ENCODE data around the gene BHMT2.

Gene BHMT2, protein sequence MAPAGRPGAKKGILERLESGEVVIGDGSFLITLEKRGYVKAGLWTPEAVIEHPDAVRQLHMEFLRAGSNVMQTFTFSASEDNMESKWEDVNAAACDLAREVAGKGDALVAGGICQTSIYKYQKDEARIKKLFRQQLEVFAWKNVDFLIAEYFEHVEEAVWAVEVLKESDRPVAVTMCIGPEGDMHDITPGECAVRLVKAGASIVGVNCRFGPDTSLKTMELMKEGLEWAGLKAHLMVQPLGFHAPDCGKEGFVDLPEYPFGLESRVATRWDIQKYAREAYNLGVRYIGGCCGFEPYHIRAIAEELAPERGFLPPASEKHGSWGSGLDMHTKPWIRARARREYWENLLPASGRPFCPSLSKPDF

DNA sequence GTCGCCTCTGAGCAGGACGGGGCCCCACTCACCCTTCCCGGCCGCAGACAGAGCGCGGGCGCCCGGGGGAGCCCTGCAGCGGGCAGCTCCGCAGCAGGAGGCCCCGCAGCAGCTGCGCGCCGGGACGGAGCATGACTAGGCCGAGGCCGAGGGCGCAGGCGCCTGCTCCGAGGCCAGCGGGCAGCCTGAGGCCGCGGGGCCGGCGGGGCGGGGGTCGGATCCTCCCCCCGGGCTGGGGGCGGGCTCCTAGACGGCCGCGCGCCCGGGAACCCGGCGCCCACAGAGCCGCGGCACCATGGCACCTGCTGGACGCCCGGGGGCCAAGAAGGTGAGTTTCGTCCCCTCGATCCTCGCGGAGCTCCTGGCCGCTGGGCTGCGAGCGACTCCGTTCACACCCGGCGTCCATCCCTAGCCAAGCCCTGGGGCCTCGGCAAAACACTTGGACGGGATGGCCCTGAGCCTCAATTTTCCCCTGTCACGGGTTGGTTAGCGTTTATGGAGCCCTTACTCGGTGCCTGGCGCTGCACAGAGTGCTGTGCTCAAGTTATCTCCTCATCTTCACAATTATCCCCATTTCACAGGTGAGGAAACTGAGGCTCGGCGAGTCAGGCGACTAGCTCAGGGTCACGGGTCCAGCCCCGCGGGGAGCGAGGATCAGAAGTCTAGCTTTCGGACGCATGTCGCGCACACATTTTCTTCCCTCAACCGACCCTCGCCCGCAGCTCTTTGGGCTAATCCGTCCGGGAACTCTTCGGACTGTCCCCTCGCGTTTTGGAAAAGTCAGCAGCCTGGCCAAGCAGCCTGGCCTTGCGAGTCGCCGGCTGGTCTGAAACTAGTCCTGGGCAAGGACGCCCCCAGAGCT, at the start of gene BHMT2, which contains the start of gene DMGDH:
BHMT2 (plus strand) TSS at position 280 of the 862 bp plus-strand sequence; CDS start at position 296, 16 bp downstream.
DMGDH (minus strand) TSS at position 187 of the 862 bp plus-strand sequence; CDS start at position 133, 54 bp downstream.
- peak; percentile 8 for DNase-seq

DNA sequence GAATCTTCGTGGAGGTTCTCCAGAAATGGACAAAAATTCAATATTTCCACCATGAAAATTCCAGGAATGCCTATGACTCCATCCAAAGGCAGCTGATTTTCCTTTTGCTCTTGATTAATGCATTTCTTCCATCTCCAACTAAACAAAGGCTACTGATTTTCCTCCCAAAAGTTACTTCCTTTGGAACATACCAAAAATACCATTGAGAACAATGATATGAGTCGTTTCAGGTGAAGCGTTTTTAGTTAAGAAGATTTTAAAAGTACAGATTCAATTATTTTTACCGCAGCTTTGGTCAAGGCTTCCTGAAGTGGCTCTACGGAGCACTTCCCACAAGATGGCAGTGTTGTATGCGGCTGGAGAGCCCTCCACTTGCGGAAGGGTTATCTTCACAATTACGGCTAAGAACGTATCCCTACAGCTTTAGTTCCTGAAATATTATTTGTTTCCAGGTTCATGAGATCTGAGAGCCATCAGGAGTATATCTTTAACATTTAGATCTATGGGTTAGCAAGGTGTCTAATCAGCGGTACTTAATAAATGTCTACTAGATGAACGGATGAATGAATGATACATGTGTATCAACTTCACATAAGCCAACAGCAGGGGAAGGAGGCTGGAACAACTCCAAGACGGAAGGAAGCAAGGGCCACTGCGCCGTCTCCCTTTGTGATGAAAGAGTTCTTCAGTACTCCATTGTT, 48.6 kb upstream of the BHMT2 start:
- peak; percentile 58 for DNase-seq

DNA sequence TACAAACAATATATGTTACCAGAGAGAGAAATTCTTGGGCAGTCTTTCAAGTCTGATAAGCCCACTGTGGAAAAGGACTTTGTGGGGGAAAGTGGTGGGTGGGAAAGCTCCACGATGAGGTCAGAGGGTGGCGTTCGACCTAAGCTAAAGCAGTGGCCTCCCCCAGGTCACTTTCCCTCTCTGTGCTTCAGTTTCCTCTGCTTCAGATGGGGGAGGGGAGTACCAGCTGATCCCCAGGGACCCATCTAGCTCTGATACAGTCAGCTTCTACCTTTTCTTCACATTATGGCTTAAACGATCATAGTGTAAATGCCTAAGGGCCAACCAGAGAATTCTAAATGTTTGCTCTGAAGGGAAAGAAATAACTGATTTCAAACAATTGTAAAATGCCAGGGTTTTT, 47.8 kb upstream of the BHMT2 start:
- DNase-seq, result no peak

DNA sequence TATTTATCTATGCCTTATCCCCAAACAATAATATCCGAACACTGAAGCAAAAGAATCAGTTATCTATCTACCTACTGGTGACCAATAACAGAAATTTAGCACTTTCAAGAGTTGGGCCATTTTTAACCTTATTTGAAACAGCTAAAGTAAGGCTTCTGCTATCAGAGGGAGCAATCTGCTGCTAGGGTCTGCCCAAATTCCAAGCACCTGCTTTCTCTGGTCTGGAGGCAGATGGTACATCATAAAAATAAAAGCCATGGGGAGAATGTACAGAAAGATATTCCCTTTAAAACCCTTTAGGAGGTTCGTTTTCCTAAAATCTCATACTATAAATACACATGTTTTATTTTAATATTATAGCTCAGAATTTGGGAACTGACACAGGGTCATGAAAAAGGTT, 46.8 kb upstream of the BHMT2 start:
- no peak for DNase-seq

DNA sequence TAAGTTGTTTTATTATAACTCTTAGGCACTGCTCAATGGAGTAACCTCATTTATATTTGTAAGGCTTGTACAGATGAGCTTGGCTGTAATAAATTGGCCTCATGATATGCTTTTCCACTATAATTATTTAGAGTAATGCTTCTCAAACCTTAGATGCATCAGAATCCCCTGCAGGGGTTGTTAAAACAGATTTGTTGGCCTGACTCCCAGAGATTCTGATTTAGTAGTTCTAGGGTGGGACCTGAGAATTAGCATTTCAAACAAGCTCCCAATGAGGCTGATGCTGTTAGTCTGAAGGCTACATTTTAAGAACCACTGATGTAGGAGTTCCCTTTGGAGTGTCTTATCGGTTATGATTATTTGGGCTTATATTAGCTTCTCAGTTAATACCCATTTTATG, 46.2 kb upstream of the BHMT2 start:
- no peak for DNase-seq

DNA sequence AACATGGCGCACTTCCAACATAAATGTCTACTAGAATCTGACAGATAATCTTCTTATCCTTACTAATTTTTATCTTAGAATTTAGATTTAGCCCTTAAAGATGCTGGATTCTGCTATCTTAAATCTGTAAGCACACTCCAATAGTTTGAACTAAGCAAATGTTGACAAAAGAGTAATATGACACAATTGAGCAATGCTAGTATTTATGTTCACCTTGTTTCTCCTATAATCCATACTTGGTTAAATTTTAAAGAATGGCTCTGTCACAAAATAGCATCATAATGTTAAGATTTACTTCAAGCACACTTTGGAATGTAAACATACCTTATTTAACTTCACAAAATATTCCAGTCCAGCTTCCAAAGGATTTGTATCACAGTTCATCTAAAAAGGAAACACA, 45.6 kb upstream of the BHMT2 start:
- DNase-seq, result no peak

DNA sequence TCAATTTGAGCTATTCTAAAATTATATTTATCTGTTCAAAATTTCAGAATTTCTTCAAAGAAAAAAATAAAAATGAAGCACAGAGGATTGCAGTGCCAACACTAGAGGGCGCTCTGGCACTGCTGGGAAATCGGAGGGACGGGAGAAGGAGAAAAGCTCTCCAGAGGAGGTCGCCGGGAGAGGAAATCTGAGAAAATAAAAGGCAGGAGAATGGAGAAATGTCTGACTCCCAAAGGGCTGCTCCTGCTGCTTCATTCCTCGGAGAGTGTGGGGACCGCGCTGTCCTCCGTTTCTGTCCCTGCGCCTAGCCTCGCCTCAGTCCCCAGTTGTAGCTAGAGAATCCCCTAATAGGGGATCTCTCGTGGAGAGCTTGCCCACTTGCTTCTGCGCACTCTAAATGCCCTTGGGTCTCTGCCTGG, 44.5 kb upstream of the BHMT2 start:
- DNase-seq, result peak; percentile 70

DNA sequence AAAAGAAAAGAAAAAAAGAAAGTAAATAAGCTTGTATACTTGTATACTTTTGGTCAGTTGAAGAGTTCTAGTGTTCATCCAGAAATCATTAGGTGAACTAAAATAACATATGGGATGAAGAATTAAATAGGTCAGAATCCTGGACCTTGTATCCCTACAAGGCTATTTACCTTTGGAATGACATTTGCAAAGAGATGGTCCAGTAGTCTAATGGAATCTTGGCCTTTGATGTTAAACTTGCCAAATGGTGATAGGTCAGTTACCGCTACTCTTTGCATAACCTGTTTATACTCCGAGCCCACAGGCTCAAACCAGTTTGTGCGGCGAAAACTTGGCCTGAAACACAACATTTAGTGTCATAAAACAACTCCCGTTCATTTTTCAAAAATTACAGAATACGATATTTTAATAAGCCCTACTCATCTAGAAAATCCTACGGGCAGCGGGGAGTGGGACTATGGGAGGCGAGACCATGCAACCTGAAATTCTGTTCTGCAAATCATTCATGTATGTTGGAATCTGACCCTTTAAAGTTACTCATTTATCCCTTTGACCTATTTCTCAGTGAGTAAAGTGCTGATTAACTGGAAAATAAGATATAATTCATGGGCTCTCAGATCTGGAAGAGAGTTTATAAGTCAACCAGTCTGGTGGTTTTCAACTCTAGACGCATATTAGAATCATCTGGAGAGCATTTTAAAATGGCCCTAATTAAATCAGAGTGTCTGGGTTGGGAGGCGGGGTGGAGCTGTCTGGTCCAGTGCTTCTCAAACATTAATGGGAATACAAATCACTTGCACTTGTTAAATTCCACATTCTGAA, 38.7 kb upstream of the BHMT2 start:
- DNase-seq, result no peak

DNA sequence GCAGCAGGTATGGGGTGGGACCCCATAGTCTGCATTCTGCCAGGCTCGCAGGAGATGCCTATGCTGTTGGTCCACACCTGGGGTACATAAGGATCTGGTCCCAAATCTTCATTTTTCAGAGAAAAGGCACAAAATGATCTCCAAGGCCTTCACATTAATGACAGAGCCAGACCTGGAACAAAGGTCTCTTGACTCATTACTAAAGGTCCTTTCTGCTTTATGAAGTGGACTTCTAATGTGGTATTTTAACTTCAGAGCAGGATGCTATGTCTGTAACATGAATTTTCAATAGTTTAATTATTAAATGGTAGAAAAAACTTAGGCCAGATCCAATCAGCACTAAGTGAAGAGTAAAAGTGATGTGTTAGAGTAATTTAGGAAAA, 38.1 kb upstream of the BHMT2 start:
- DNase-seq, result no peak

DNA sequence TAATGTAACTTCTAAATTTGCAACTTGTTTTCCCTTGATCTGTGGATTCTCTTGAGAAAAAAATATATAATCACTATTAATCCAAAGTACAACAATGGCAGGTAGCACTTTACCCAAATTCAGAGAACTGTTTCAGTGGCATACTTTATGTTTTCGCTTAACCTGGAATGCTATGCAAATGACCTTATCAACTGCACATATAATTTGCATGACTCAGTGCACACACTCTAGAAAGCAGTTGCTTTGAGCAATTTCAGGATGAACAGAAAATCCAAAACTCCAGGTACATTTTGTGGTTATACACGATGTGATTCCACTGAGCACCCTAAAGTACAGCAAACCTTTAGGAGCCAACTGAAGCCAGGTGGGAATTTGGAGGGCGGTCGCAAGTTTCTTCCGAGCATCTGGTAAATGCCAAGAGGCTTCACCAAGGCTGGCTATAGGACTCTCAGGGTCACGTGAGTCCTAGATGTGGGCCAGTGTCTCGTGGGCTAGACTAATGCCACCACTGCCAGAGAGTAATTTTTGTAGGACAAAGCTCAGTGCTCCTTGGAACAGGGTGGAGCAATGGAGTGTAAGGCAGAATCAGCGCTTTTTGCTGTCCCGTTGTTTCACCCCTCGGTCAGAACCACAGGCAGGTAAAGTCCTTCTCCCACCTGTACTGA, 37.4 kb upstream of the BHMT2 start:
- DNase-seq, result no peak

DNA sequence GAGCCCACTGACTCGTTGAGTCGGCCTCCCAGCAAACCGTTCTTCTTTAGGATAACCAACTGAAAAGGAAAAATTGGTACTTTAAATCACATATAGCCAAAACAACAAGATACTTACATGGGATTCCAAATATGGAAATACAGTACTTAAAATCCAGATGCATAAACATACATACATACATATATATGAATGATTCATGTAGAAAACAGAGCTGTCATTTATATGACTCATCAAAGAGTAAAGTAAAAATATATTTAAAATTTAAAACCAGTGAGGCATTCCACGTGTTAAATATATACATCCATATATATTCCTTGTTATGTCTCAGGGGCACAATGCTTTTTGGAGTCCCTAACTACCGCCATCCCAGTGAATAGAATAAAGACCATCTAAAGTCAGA, 36.8 kb upstream of the BHMT2 start:
- DNase-seq, result no peak

DNA sequence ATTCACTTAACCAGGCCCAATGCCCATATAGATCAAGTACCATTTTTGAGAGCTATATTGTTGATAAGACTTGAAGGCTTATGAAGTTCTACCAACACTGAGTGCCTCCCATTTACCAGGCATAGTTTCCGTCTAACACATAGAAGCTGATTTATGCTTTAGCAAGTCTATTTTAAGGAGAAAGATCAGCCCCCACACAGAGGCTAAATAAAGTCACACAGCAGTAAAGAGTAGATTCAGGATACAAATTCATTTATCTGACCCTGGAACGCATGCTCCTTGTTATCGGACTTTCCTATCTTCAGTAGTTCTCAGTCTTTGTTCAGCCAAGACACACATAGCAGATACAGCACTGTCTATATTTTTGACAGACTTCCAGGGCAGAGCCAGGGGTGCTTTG, 34.3 kb upstream of the BHMT2 start:
- no peak for DNase-seq

DNA sequence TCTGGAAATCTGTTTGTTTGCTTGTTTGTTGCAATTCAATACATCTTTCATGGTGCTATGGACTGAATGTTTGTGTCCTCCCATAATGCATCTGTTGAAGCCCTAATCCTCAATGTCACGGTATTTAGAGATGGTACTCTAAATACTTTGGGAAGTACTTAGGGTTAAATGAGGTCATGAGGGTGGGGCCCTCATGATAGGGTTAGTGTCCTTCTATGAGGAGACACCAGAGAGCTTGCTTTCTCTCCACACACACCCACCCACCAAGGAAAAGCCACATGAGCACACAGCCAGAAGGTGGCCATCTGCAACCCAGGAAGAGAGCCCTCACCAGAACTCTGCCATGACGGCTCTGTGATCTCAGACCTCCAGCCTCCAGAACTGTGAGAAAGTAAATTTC, 32.8 kb upstream of the BHMT2 start:
- DNase-seq, result no peak

DNA sequence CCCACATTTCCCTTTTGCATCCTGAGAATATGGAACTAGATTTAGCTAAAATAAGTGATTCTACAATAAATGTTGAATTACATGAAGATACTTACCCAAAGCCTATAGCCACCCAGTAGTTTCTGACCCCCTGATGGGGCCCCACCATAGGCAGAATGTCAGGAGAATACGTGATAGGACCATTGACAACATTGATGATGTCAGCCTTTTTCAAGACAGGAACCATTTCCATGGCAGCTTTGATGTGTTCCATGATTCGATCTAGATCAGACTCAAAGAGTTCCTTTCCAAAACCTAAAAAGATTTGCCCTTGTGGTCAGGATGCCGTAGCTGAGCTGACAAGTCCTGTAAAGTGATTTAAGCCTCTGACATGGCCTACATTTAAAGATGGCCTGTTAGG, 27.4 kb upstream of the BHMT2 start:
- no peak for DNase-seq

DNA sequence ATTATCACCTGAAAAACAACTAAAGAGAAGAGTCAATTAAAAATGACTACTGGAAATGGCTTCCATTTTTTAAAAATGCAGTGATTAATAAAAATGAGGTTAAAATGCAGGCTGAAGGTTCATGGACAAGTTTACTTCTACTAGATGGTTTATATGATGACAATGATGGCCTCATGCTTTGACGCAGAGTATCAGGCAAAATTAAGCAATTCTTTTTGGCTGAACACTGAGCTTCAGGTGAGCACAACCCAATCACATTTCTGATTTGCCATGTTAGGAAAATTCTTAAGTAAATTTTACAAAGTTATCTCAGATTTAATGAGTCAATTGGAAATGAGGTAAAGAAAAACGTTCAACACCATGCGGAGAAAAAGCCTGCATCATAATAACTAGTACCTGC, 22.4 kb upstream of the BHMT2 start:
- DNase-seq, result no peak

DNA sequence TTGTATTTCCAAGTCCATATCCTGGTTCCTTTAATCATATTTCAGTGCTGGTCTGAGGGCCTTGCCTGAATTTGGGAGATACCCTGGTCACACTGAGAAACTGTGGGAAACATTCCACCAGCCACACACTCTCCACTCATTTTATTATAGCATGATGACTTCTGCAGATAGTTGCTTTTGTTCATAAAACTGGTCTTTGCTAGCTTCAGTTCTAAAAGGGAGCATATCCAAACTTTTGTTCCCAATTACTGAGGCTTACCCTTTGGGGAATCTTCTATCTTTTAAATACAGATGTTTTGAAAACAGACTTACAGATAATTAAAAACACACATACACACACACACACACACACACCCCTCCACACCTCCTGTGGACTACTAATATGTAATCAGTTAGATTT, 21.1 kb upstream of the BHMT2 start:
- no peak for DNase-seq

DNA sequence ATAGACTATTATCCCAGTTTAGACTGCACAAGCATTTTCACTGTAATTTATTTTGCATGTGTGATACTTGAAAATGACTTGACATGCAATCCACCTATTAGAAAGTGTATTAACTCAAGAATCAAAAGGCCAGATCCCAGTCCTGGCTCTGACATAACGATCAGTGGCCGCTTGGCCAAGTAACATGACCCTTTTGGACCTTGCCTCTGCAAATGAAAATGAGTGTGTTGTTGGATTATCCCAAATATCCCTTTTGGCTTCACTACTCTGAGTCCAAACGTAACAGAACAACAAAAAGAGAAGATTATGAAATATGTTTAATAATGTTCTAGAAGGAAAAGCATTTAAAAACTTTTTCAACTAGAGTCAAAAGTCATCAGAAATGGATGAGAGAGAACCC, 19.1 kb upstream of the BHMT2 start:
- DNase-seq, result no peak

DNA sequence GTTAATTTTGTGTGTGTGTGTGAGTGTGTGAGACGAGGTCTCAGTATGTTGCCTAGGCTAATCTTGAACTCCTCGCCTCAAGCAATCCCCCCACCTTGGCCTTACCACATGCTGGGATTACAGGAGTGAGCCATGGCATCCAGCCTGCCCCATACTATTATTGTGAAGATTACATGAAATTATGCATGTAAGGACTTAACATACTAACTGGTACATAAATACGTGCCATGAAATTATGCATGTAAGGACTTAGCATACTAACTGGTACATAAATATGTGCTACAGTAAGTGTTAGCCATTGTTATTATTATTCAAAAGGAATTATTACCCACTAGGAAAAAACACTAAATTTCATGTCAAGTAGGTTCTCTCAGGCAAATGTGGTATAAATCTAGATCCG, 16.2 kb upstream of the BHMT2 start:
- no peak for DNase-seq

DNA sequence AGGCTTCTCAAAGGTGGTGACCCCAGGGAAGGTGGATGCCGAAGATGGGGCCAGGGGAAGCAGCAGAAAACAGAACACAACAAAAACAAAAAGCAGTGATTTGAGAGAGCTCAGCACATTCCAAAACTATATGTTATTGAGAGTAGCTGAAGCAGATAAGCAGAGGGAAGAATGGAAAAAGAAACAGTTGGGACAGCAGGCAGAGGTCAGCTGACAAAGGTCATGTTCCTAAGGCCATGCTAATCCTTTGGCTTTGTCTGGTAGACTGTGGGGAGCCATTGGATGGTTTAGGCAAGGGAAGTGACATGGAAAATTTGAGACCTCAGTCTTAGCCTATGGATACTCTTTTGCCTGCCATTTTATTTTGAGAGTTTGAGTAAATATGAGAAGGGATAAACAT, 14.6 kb upstream of the BHMT2 start:
- DNase-seq, result no peak

DNA sequence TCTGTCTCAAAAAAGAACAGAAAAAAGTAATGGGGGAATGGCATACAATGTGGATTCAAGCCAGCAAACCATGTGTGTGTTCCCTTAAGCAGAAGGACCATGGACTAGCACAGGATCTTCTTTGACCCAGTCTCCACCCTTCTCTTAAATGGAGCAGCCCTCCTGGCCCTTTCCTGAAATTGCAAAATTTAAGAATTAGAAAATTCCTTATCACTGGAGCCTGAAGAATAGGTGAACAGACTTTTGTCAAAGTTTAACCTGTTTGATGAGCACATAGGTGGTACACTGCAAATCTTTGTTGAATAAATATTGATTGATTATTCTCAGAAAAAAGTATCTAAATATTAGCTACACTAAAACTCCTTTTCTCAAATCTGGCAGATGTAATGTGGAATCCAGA, 12.7 kb upstream of the BHMT2 start:
- no peak for DNase-seq

DNA sequence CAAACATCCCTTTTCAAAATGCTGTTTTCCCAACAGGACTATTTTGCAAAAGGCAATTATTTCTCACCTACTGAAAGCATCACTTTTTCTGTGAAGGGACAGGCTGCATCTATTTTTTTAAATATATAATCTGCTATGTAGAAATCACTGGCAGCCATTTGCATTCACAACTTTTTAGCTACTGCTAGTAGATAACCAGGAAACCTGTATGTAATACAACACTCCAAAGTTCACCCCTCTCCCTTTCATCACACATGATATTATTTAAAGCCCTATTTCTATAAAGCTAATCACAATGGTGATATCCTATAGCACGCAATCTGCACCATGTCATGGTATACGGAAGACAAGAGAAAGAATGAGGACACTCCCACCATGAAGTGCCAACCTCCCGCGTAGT, 9.9 kb upstream of the BHMT2 start:
- no peak for DNase-seq

DNA sequence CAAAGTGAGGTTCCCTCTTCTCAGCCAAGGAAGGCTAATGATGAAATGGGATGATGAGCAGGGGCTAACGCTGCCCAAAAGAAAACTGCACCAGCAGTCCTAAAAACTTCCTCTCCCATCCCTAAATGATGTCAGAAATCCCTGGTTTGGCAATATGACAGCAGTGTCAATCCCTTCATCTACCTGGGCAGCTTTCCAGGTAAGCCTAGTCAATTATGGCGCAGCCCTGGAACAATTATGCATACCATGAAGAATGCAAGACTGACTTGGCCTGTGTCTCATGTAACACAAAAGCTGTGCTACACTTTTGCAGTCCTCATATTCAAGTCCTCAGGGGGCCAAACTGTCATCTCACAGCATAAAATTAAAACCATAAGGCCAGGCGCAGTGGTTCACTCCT, 7.1 kb upstream of the BHMT2 start:
- DNase-seq, result no peak
